Activated CD8-positive, alpha-beta memory T cell treated with anti-CD3 and anti-CD28 coated beads for 24 hours (primary cell): ENCODE results near the gene MPC2.
"Not testable (repeated sequence)": the region's sequence is repeated elsewhere in the genome, so short reads cannot be mapped to it uniquely, and the experiment has no call there.

Experiments
- DNase-seq: peaks from one replicate; pipeline ENCODE4 v3.0.0-alpha.2; 2020

Gene MPC2

DNA sequence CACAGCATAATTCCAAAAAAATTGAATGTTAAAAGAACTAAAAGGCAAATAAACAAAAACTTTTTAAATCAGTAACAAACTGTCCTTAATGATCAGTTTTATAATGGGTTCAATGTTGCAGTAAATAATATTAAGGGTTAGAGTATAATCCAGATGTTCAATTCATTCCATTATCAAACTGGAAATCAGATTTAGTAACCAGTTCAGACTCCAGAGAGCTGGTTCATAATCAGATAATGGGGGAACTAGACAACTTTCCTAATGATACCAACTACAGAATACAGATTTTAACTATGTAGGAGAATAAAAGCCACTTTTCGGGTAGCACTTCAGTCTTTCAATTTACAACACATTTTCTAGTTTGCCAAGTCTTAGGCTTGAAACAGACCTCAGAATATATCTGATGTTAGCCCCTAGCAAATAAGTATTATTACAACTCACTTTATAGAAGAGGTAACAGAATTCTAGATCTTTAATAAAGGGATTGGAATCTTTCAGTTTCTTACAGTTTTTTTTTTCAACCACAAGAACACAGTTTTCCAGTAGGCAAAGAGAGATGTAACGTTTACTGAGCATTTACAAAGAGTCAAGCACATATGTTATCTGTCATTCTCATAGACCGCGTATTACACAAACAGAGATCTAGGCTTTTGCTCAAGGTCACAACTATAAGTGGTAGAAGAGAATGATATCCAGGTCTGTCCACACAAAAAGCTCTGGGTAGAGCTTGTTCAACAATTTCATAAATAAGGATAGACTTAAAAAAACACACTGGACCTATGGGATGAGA, 2.3 kb downstream of the MPC2 start:
- no peak for DNase-seq

DNA sequence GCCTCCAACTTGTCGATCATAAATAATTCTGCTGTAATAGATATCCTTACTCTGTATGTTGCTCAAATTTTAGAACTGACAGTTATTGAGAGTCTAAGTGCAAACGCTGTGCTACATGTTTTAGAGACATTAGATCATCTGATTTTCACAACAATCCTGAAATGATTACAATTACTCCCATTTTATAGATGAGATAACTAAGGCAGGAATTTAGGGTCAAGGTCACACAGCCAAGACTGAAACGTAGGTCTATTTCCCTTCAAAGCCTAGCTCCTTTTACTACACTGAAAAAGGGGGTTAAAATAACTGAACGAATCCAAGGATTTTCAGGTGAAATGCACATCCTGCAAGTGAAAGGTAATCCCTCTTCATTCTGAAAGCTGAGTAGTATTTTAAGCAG, 3.1 kb downstream of the MPC2 start:
- DNase-seq, result no peak

DNA sequence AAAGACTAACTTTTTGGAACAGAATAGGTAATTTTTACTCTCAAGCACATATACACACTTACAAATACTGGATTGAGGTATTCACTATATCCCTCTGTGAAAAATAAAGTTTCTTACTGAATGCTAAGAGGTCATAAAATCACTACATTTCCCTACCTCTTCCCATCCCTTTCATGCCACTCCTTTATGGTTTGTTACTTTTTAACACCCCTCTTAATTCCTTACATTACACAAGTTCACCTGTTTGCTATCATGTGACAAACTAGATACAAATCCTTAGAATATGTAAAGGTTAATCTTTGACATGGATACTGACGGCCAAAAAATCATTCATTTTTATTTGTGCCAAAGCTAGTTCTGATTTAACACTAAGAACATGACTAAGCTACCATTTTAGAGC, 7.1 kb downstream of the MPC2 start:
- DNase-seq, result no peak

DNA sequence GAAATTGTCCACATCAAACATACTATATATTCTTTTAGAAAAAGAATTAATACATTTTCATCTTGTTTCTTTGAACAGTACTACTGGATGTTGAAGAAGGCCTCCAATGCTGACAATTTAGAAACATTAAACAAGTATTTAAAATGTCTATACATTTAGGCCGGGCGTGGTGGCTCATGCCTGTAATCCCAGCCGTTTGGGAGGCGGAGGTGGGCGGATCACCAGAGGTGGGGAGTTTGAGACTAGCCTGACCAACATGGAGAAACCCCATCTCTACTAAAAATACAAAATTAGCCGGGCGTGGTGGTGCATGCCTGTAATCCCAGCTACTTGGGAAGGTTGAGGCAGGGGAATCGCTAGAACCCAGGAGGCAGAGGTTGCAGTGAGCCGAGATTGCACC, 8.0 kb downstream of the MPC2 start:
- DNase-seq, result not testable (repeated sequence)

DNA sequence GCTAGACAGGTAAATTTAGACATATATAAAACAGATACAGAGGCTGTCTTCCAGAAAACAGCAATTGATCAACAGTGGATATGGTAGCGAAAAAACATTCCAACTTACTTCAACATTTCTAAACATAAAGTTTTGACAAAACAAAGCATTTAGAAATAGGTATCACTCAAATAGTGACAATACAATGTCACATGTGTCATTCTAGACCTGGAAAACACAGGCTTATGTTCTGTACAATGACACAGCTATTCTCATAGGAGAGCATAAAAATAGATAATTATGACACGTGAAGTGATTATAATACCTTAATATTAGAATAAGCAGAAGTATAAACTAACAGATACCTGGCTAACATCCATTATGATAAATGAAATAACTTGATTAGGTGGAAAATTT, 8.4 kb downstream of the MPC2 start:
- no peak for DNase-seq

DNA sequence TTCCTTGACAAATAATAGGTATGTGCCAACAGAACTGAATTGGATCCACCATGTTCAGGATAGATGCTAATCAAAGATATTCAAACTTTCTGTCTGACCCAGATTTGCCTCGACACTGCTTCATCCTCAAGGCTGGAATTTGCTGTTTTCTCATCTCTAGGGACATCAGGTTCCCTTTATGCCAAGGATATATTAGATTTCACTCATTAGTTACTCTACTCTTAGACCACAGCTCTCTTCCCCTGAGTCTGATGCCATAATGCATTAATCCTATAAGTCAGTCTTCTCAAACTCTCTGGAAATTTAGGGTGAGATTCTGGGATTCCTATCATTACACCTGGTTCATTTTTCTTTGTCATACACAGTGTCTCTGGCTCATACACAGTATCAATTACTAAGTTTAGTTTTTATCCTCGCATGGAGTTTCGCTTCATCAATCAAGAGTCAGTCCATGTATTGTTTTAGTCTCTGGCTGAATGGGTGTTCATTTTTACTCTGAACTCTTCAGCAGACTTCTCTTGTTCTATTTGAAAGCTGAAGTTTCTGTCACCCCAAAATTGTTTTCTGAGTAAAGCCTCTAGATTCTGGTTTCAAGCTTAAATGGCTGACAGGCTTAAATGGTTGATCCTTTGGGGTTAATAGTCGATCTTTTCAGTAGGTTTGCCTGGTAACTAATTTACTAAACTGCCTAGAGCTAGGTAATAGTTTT, 9.7 kb downstream of the MPC2 start:
- DNase-seq, result no peak

DNA sequence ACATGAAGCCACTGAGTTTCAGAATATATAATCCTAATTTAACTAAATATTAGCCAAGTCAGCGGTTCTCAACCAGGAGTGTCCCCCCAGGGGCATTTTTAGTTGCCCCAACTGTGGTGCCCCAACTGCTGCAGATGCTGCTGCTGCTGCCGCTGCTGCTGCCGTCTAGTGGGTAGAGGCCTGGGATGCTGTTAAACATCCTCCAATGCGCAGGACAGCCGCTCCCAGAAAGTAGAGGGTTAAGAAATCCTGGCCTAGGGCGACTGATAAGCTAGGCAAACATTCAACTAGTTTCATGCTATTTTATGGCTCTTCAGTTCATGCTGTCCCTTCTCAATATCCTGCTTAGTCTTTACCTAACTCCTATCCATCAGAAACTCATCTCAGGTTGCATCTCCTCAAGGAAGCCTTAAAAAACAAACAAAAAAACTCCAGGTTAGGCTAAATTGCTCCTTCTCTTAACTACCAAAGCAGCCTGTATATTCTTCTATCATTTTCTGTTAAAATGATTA, 10.3 kb downstream of the MPC2 start:
- no peak for DNase-seq

DNA sequence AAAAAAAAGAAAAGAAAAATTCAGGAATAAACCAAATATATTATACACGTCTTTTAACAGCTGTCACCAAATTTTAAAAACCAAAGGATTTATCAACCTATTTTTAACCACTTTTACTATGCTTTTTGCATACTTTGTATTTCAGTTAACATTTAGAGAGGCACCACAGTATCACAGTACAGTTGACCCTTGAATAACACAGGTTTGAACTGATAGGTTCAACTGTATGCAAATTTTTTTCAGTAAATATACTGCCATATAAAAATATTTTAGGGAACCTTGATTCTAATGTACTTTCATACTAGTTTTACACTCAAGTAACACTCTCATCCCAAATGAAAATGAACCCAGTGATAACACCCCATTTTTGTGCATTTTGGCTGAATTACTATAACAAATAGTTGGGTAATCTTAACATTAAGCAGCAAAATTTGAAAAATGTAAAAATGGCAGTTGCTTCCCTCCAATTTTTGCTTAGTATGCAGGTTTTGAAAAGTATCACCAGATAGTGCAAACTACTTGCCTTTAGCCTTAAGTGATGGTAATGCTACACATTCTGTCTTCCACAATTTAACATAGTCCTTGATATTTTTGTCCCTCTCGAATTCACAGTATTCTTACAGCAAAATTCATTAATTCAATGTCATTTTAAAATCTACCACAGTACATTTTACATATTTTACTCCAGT, 12.2 kb downstream of the MPC2 start:
- DNase-seq, result no peak

DNA sequence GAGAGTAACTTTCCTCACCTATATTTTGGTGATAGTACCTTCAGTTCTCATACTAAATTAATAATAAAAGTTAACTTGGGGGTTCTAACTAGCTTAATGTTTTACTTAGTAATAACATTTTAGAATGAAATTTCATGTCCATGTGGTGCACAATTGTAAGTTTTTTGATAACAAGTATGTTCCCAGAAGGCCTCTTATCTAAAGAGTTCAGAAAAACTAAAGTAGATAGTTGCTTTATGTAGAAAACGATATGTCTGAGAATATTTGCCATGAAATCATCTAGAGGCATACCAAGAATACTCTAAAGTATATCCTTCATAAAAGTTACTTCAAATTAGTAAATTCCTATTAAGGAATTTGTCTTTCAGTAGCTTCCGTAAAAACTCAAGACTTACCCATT, 12.8 kb downstream of the MPC2 start:
- no peak for DNase-seq

DNA sequence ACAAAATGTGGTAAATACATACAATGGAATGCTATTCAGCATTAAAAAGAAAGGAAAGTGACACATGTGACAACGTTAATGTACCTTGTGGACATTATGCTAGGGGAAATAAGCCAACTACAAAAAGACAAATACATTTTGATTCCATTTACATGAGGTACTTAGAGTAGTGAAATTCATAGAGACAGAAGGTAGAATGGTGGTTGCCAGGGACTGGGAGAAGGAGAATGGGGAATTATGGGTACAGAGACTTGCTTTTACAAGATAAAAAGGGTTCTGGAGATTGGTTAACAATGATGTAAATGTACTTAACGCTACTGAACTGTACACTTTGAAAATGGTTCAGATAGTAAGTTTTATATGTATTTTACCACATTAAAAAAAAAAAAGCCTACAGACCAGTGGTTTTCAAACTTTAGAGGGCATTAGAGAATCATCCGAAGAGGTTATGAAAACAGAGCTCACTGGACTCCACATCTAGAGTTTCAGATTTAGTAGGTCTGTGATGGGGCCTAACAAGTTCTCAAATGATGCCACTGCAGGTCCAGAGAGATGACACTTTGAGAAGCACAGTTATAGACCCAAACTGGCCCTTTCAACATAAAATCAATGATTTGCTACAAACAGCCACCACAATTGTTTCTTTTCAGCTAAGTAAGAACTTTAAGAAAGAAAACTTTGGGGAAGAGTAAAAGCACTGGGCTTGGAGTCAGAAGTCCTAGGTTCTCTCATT, 13.4 kb downstream of the MPC2 start:
- no peak for DNase-seq

DNA sequence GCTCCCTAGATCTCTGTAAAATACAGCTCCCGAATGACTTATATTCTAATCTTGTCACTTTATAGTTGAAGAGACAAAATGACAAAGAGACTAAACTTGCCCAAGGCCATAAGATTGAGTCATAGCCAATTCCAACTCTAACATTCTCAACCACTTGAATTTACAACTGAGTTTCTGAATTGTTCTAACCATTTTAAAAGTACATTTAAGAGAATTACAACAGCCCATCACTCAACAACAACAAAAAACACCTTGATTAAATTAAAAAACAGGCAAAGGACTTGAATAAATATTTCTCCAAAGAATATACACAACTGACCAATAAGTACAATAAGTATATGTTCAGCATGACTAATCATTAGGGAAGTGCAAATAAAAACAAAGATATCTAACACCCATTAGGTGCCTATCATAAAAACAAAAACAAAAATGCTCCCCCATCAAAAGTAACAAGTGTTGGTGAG, 14.2 kb downstream of the MPC2 start:
- DNase-seq, result no peak

DNA sequence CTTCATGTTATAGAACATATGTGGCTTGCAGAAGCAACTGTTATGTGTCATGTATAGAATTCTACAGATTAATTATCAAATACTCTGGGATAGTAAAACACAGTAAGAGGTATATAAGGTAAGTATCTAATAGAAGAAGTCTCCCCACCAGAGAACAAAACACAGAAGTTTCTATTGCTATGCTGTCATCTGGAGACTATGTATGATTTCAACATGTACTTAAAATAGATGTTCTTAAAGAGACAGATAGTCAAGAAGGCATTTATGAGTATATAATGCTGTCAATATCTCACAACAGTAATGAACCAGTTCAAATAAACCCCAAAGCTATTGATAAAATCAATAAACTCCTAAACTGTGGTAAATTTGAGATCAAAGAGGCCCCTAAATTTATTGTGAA, 14.8 kb downstream of the MPC2 start:
- no peak for DNase-seq

DNA sequence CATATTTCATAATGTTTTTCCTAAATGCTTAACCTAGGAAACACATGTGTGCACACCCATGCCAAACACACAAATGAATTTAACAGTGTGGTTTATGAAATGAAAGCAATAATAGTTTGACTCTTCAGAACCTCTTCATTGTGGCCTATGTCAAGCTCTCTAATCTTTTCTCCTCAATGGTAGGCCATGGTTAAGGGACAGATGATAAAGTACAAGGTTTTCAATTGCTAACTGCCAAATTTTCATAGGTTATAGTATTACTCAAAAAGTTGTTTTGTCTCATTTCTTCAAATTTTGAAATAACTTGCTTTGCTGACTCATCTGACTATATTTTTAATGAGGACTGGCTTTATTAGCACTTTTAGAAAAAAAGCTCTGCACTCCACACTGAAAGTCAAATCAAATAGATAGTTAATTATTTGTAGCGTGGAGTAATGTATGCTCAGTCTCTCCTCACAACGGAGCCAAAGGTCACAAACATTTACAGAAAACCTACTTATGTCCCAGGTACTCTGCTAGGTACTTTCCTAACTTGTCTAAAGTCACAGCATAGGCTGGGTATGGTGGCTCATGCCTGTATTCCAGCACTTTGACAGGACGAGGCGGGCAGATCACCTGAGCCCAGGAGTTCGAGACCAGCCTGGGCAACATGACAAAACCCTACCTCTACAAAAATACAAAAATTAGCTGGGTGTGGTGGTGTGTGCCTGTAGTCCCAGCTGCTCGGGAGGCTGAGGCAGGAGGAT, 19.9 kb downstream of the MPC2 start:
- no peak for DNase-seq

DNA sequence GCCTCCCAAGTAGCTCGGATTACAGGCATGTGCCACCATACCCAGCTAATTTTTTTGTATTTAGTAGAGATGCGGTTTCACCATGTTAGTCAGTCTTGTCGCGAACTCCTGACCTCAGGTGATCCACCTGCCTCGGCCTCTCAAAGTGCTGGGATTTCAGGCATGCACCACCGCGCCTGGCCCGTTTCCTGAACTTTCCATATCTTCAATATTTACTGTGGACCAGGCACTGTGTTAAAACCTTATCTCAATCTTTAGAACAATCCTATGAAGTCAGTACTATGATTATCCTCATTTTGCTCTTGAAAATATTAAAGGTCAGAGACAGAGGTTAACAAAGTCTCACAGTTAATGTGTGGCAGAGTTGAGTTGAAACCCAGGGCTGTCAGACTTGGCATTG, 21.3 kb downstream of the MPC2 start:
- DNase-seq, result no peak

DNA sequence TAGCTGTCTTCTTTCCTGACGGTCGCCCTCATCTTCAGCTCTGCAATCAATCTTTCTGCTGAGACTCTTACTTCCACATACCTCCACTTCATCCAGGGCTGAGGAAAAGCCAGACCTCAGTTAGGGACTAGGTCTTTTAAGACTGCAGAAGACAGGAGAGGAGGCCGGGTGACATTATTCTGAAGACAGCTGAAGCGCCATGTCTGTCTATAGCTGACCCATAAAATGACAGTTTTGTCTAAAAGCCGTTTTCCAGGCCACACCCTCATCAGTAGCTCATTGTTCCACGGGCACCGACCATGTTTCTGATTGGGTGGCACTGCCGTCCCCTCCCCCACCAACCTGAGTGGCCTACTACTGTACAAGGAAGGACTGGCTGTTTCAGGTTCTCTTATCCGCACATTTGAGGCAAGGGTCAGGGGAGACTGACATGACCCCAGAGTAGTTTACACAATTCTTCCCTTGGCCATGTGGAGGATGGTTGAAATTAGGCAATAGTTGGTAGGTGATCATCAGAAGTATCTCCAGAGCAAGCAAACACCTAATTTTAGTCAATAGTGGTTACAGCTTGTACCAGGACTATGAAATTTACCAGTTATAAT, 22.9 kb downstream of the MPC2 start, which contains the start of gene ADCY10:
TSS of gene ADCY10 (minus strand) at position 240 of the 602 bp plus-strand sequence. CDS start 8,994 bp downstream, outside the sequence.
- DNase-seq, result no peak

DNA sequence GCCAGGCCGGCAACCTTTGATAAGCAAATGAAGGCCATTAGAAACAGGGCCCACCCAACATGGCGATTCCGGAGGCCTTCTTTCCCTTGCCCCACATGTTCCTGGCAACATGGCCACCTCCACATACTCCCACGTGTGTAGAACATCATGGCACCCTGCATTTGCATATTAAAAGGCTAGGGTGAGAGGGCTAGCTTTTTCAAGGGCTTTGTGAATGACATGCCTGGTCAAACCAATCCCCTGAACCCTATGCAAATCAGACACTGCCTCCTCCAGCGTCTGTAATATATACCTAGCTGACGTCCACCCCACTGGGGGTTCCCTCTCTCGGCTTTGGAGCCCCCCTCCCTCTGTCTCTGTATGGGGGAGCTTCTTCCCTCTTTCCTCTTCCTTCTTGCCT, 24.6 kb downstream of the MPC2 start:
- no peak for DNase-seq

DNA sequence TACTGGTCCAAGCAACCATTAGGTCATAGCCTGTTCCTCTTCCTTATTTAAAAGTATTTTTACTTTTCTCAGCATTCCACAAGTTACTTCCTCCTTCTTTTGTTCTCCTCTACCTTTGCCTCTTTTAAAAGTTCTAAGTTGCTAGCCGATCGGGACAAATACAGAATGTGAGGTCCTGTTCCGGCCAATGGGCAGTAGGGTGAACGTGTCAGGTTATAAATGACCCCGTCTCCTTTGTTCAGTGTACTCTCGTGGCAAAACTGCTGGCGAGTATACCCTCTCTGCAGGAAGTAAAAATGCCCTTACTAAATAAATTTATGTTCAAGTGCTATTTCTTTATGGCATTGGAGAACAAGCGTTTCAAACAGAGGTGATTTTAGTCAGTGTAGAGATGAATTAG, 25.5 kb downstream of the MPC2 start:
- no peak for DNase-seq

DNA sequence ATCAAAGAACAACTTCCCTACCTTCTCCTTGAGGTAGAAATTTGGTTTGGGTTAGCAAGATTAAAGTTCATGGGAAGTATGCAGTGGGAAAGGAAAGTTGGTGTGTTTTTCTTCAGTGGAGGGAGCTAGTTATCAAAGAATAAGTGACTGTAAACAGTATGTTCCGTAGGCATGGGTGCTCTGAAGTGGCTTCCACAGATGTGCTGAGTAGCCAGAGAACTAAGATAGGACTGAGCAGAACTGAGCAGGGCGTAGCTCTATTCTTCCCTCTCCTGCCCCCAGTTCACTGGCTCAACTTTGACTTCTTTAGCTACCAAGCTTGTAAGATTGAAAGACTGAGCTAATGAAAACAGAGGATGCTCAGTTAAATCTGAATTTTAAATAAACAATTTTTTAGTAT, 26.3 kb downstream of the MPC2 start:
- no peak for DNase-seq

DNA sequence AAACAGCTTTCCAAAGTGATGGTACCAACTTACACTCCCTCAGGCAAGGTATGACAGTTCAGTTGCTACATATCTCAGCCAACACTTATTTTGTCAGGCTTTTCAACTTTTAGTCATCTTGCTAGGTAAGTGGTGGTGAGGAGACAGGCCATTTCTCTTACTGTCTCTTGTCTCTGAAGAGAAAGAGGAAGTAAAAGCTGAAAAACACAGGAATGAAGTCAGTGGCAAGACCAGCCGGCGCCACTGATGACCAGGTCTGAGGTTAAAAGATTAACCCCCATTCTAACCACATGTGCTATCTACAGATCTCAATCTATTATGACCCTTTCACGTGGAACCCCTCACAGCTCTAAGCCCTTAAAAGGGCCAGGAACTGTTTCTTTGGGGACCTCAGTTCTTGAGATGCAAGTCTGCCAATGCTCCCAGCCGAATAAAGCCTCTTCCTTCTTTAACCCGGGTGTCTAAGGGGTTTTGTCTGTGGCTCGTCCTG, 27.1 kb downstream of the MPC2 start:
- DNase-seq, result no peak

DNA sequence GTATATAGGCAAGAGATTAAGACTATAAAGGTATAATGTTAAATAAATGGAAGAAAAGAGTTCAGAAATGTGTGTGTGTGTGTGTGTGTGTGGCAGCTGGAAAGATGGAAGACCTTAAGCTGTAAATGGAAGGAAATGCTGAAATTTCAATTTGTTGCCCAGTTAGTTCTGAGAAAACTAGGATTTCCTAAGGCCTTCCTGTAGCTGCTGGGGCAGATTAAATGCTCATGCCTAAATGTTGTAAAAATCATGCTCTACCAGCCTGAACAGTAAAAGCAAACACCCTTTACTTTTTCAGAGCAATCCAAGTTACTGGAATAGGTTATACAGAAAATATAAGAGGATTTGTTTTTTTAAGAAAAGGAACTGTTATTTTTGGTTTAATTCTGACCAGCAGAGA, 31.2 kb downstream of the MPC2 start:
- DNase-seq, result no peak

DNA sequence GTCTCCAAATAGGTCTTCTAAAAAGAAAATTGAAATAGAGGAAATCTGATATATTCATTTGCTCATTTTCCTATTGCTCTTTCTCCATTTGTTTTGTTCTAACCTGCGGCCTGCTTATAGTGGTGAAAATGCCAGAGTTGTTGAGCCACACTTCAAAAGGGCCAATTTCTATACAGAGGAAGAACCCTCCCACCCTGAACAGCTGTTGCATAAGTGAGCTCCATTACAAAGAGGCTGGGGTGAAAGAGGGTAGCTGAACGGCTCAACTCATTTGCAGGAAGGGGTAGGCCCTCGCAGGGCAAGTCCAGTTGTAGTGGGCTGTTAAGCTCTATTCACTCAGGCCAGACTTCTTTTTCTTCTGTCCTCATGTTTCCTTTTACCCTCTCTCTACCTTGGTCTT, 31.7 kb downstream of the MPC2 start:
- no peak for DNase-seq
